KMS-11 (cell line): ENCODE data around the gene ZBTB40.

Source experiments
- H2AFZ ChIP-seq: fragments of 200-600 bp; sonication (generic); 2 replicates; pipeline ENCODE4 v1.6.1; 2016; ENCODE audit warnings: antibody characterized with exemption, mixed run types, low read depth
- H3K27ac ChIP-seq: fragments of 200-600 bp; sonication (generic); 2 replicates; pipeline ENCODE4 v1.6.1; 2016; ENCODE audit warnings: mild to moderate bottlenecking, mixed run types
- H3K27me3 ChIP-seq: fragments of 200-600 bp; sonication (generic); 2 replicates; pipeline ENCODE4 v1.6.1; 2017; ENCODE audit warnings: mild to moderate bottlenecking, low read depth, mixed run types, moderate library complexity; ENCODE audit not compliant: insufficient read depth
- H3K36me3 ChIP-seq: fragments of 200-600 bp; sonication (generic); 2 replicates; pipeline ENCODE4 v1.6.1; 2017; ENCODE audit warnings: mild to moderate bottlenecking, mixed run types; ENCODE audit not compliant: insufficient read depth
- H3K4me1 ChIP-seq: fragments of 200-600 bp; sonication (generic); 2 replicates; pipeline ENCODE4 v1.6.1; 2016; ENCODE audit warnings: mild to moderate bottlenecking, low read depth, mixed run types; ENCODE audit not compliant: poor library complexity, severe bottlenecking
- H3K4me2 ChIP-seq: fragments of 200-600 bp; sonication (generic); 2 replicates; pipeline ENCODE4 v1.7.0; 2016; ENCODE audit warnings: mild to moderate bottlenecking, mixed run types
- H3K4me3 ChIP-seq: fragments of 200-600 bp; sonication (generic); IDR thresholded peaks from 2 replicates; pipeline ENCODE4 v1.6.1; 2017; ENCODE audit warnings: low read depth, low read length, mixed read lengths; ENCODE audit not compliant: insufficient read depth
- H3K79me2 ChIP-seq: fragments of 200-600 bp; sonication (generic); 2 replicates; pipeline ENCODE4 v1.6.1; 2016; ENCODE audit warnings: low read depth, mixed run types; ENCODE audit not compliant: insufficient read depth
- H3K9ac ChIP-seq: fragments of 200-600 bp; sonication (generic); 2 replicates; pipeline ENCODE4 v1.6.1; 2016; ENCODE audit warnings: mild to moderate bottlenecking, mixed run types
- H4K20me1 ChIP-seq: fragments of 200-600 bp; sonication (generic); 2 replicates; pipeline ENCODE4 v1.6.1; 2016; ENCODE audit warnings: mild to moderate bottlenecking, mixed run types; ENCODE audit not compliant: insufficient read depth
- CTCF ChIP-seq: fragments of 200-600 bp; sonication (generic); conservative IDR thresholded peaks from 2 replicates; pipeline ENCODE4 v1.6.1; 2017; ENCODE audit warnings: low read depth, mild to moderate bottlenecking, antibody characterized with exemption, low read length, moderate library complexity, mixed read lengths

Gene ZBTB40

GRCh38 chr1:22547186-22547817 is 95.7 kb downstream of the ZBTB40 start:
- Histone ChIP-seq H3K4me3 (no peak overlapping the region), H3K36me3 (no peaks in the 10 kb centered on the region), H3K4me2 (no peak overlapping the region), H4K20me1 (no peaks in the 10 kb centered on the region), H3K27me3 (peaks cover 80% of the 10 kb centered on the region), H2AFZ (no peak overlapping the region), H3K9ac (no peak overlapping the region), H3K27ac (no peak overlapping the region), H3K79me2 (no peaks in the 10 kb centered on the region), H3K4me1 (no peaks in the 10 kb centered on the region)
- no peak for TF ChIP-seq CTCF

GRCh38 chr1:22547818-22548462 is 96.3 kb downstream of the ZBTB40 start:
- no peak overlapping the region for H3K27ac ChIP-seq
- peaks cover 86% of the 10 kb centered on the region for H3K27me3 ChIP-seq
- no peaks in the 10 kb centered on the region for H4K20me1 ChIP-seq
- no peaks in the 10 kb centered on the region for H3K79me2 ChIP-seq
- H3K4me2 ChIP-seq, result no peak overlapping the region
- H2AFZ ChIP-seq, result no peak overlapping the region
- no peak overlapping the region for H3K4me3 ChIP-seq
- no peak overlapping the region for H3K9ac ChIP-seq
- H3K36me3 ChIP-seq, result no peaks in the 10 kb centered on the region
- no peaks in the 10 kb centered on the region for H3K4me1 ChIP-seq
- TF ChIP-seq CTCF, result no peak

GRCh38 chr1:22550021-22550420 is 98.4 kb downstream of the ZBTB40 start:
- H3K27ac ChIP-seq, result no peak overlapping the region
- no peaks in the 10 kb centered on the region for H3K4me1 ChIP-seq
- H3K4me3 ChIP-seq, result no peak overlapping the region
- H3K79me2 ChIP-seq, result no peaks in the 10 kb centered on the region
- H2AFZ ChIP-seq, result no peak overlapping the region
- TF ChIP-seq CTCF, result no peak
- no peak overlapping the region for H3K4me2 ChIP-seq
- H3K9ac ChIP-seq, result no peak overlapping the region
- no peaks in the 10 kb centered on the region for H3K36me3 ChIP-seq
- no peaks in the 10 kb centered on the region for H4K20me1 ChIP-seq
- peaks cover 89% of the 10 kb centered on the region for H3K27me3 ChIP-seq

GRCh38 chr1:22551591-22551990 is 99.9 kb downstream of the ZBTB40 start:
- no peaks in the 10 kb centered on the region for H3K4me1 ChIP-seq
- no peak overlapping the region for H3K27ac ChIP-seq
- H3K36me3 ChIP-seq, result no peaks in the 10 kb centered on the region
- H4K20me1 ChIP-seq, result no peaks in the 10 kb centered on the region
- H3K4me2 ChIP-seq, result no peak overlapping the region
- H3K27me3 ChIP-seq, result peaks cover 85% of the 10 kb centered on the region
- no peak for TF ChIP-seq CTCF
- H2AFZ ChIP-seq, result no peak overlapping the region
- H3K9ac ChIP-seq, result no peak overlapping the region
- no peaks in the 10 kb centered on the region for H3K79me2 ChIP-seq
- no peak overlapping the region for H3K4me3 ChIP-seq
